Embryonic facial prominence (tissue), 1 donor: Measurements from ENCODE around the gene UNC5B.
"Not testable (repeated sequence)": the region's sequence is repeated elsewhere in the genome, so short reads cannot be mapped to it uniquely, and the experiment has no call there.

Experiments
- DNase-seq: peaks from one replicate; pipeline ENCODE4 v3.0.0-alpha.2; 2016; ENCODE audit errors: extremely low spot score

UNC5B gene

GRCh38 chr10:71267508-71268240 is 55.3 kb downstream of the UNC5B start:
- no peak for DNase-seq

- DNase-seq = no peak
These were observed 55.9 kb downstream of the UNC5B start for GRCh38 chr10:71268247-71268691.

- no peak for DNase-seq
These were observed 56.4 kb downstream of the UNC5B start for GRCh38 chr10:71268758-71269157.

GRCh38 chr10:71269301-71270288 is 57.2 kb downstream of the UNC5B start:
- no peak for DNase-seq

GRCh38 chr10:71270301-71271220 is 58.2 kb downstream of the UNC5B start:
- no peak for DNase-seq

- DNase-seq = no peak
These were observed 59.3 kb downstream of the UNC5B start for GRCh38 chr10:71271662-71272055.

- DNase-seq = no peak
These were observed 59.8 kb downstream of the UNC5B start for GRCh38 chr10:71272056-71272771.

GRCh38 chr10:71272974-71273373 is 60.6 kb downstream of the UNC5B start:
- not testable (repeated sequence) for DNase-seq

- DNase-seq = no peak
These were observed 61.1 kb downstream of the UNC5B start for GRCh38 chr10:71273506-71273905.

GRCh38 chr10:71274901-71275796 is 62.8 kb downstream of the UNC5B start:
- no peak for DNase-seq

- DNase-seq = no peak
These were observed 64.5 kb downstream of the UNC5B start for GRCh38 chr10:71276873-71277272.

GRCh38 chr10:71277914-71278665 is 65.7 kb downstream of the UNC5B start:
- DNase-seq = no peak

- no peak for DNase-seq
These were observed 66.6 kb downstream of the UNC5B start for GRCh38 chr10:71278691-71279588.

GRCh38 chr10:71279590-71280170 is 67.3 kb downstream of the UNC5B start:
- no peak for DNase-seq

- DNase-seq = no peak
These were observed 67.8 kb downstream of the UNC5B start for GRCh38 chr10:71280216-71280615.

GRCh38 chr10:71280825-71281224 is 68.5 kb downstream of the UNC5B start:
- DNase-seq = no peak

- no peak for DNase-seq
These were observed 69.4 kb downstream of the UNC5B start for GRCh38 chr10:71281646-71282322.
